ENCODE measurements around the gene NSRP1. TPM values are rescaled to one million over a fixed set of nuclear protein-coding genes. Genes with fewer than 3 reads are reported as not detected.
A peak's percentile ranks its signal among the peaks of the same experiment; 100 is the strongest.

The NSRP1 gene
- total and polyA plus RNA-seq, 2 experiments from 2014 or later: 7.7 to 54.8 TPM

GRCh38 chr17:30235386-30236296, 119.0 kb downstream of the NSRP1 start, which contains the start of gene SLC6A4:
TSS of gene SLC6A4 (minus strand) at chr17:30235697. CDS start at chr17:30221958, 13,739 bp downstream.
- H3K27me3 ChIP-seq (replicated peaks; ENCODE audit: insufficient read depth): peaks cover 39% of the 10 kb centered on the region
- no peak within 1 kb of the TSS for H3K27ac ChIP-seq
- no peaks in the 10 kb centered on the region for H3K9me2 ChIP-seq (ENCODE audit: insufficient read depth)
- WGBS, 2 experiments (ENCODE audit: low coverage in 1 of 2, low lambda C conversion rate in 2 of 2, missing lambda C conversion rate in 2 of 2): 5 to 6% methylated on average over 72 to 81 of the region's 82 CpGs
- H2AFZ ChIP-seq: peak within 1 kb of the TSS; percentile 66
- no peak for TF ChIP-seq EZH2 (IDR thresholded peaks at IDR 0.05; ENCODE audit: insufficient read depth, poor library complexity, severe bottlenecking)
- 0 out of 2 replicates have a peak, but pooled peaks have one; percentile 17 for TF ChIP-seq EZH2phosphoT487 (IDR thresholded peaks at IDR 0.05; ENCODE audit: insufficient read depth, low read depth)
- H3K36me3 ChIP-seq (ENCODE audit: low read depth): no peaks in the 10 kb centered on the region
- no peaks in the 10 kb centered on the region for H4K20me1 ChIP-seq (ENCODE audit: insufficient read depth)
- peak within 1 kb of the TSS; percentile 68 for H3K4me3 ChIP-seq
- 0 out of 2 replicates have a peak within 1 kb of the TSS, but pooled peaks have one; percentile 6 for H3K9ac ChIP-seq
- in situ Hi-C loops (cut with MboI): no loop called here
- no peaks in the 10 kb centered on the region for H3K79me2 ChIP-seq (ENCODE audit: insufficient read depth)
- peaks cover 12% of the 10 kb centered on the region for H3K4me1 ChIP-seq (ENCODE audit: insufficient read depth)
- no peaks in the 10 kb centered on the region for H3K9me3 ChIP-seq (ENCODE audit: low read depth)
- peak; percentile 64 for DNase-seq
- peak within 1 kb of the TSS; percentile 86 for H3K4me2 ChIP-seq (ENCODE audit: unreplicated experiment)
- no peaks in the 10 kb centered on the region for H3F3A ChIP-seq (ENCODE audit: insufficient read depth)

MicroRNAs within 50 kb of the gene (microRNA counts, 767-probe panel; counts per million panel counts)
- microRNA hsa-miR-3184-5p (447 counts per million, percentile 86 among the panel's probes with 10 or more counts), microRNA hsa-miR-423-3p (5,929 counts per million, percentile 91 among the panel's probes with 10 or more counts), microRNA hsa-miR-423-5p (6,073 counts per million, percentile 92 among the panel's probes with 10 or more counts)

Small RNAs within 50 kb of the gene (microRNA-seq; reads per million reads assigned to microRNA genes)
- gene MIR423 (ENCODE audit: borderline number of aligned reads): not detected

Small RNAs within 50 kb of the gene (small RNA-seq; reads per million reads assigned to genes)
- gene AC104984.5 (ENCODE audit: low read depth, low replicate concordance): not detected

Other genes with a start within 250 kb of the NSRP1 start
- gene SSH2, start 186.6 kb upstream of the NSRP1 start, total RNA-seq (2014; rRNA removed; shearing (Covaris generic)): 8.3 and 9.7 TPM in 2 replicates
- gene SSH2, start 186.6 kb upstream of the NSRP1 start, polyA plus RNA-seq (2016; fragmentation: Nextera tagmentation; extraction: Ambion mirVana): 16.3 and 18.9 TPM in 2 replicates
- gene EFCAB5, start 175.2 kb upstream of the NSRP1 start, total RNA-seq (2014; rRNA removed; shearing (Covaris generic)): not detected in 2 replicates
- 0.41 and 0.62 TPM in 2 replicates for gene EFCAB5, start 175.2 kb upstream of the NSRP1 start, polyA plus RNA-seq (2016; fragmentation: Nextera tagmentation; extraction: Ambion mirVana)
- gene SLC6A4, start 118.9 kb downstream of the NSRP1 start, total RNA-seq (2014; rRNA removed; shearing (Covaris generic)): not detected in 2 replicates
- 0.03 and 0.05 TPM in 2 replicates for gene SLC6A4, start 118.9 kb downstream of the NSRP1 start, polyA plus RNA-seq (2016; fragmentation: Nextera tagmentation; extraction: Ambion mirVana)
- 17.3 and 18.8 TPM in 2 replicates for gene BLMH, start 175.1 kb downstream of the NSRP1 start, total RNA-seq (2014; rRNA removed; shearing (Covaris generic))
- gene BLMH, start 175.1 kb downstream of the NSRP1 start, polyA plus RNA-seq (2016; fragmentation: Nextera tagmentation; extraction: Ambion mirVana): 22.4 and 22.9 TPM in 2 replicates
- gene TMIGD1, start 217.2 kb downstream of the NSRP1 start, total RNA-seq (2014; rRNA removed; shearing (Covaris generic)): not detected in 2 replicates
- not detected in 2 replicates for gene TMIGD1, start 217.2 kb downstream of the NSRP1 start, polyA plus RNA-seq (2016; fragmentation: Nextera tagmentation; extraction: Ambion mirVana)

Measured in GM23248 (cell line).